GM23248 (cell line): Measurements from ENCODE around the gene SLC66A1.

ENCODE experiments used
- EZH2 ChIP-seq: fragments of 200-600 bp; sonication (generic); IDR thresholded peaks from 2 replicates; pipeline ENCODE4 v1.6.1; 2018; ENCODE audit warnings: antibody characterized with exemption, mild to moderate bottlenecking; ENCODE audit not compliant: insufficient read depth, poor library complexity, severe bottlenecking
- EZH2phosphoT487 ChIP-seq: fragments of 200-600 bp; sonication (generic); IDR thresholded peaks from 2 replicates; pipeline ENCODE4 v1.6.1; 2018; ENCODE audit warnings: antibody characterized with exemption, moderate library complexity, mild to moderate bottlenecking, low read depth; ENCODE audit not compliant: insufficient read depth

- TF ChIP-seq EZH2 = no peak
- TF ChIP-seq EZH2phosphoT487 = no peak
Observed at GRCh38 chr1:19346026-19346425, 33.9 kb downstream of the SLC66A1 start.
